ENCODE measurements around the gene PPP1R14C.

PPP1R14C gene

GRCh38 chr6:150250826-150251225, 108.0 kb downstream of the PPP1R14C start:
- no peak overlapping the region for H3K27ac ChIP-seq (ENCODE audit: low read length)
- H3K9me3 ChIP-seq (ENCODE audit: control insufficient read depth in 2 of 2, low read length in 2 of 2), result peaks cover 3 to 4% of the 10 kb centered on the region in 2 donors
- no peak overlapping the region for H3K4me3 ChIP-seq (ENCODE audit: low read length in 2 of 2)
- H3K9ac ChIP-seq (ENCODE audit: low read length in 2 of 2), result no peak overlapping the region
- H3K4me1 ChIP-seq (ENCODE audit: control insufficient read depth, insufficient read depth, low read length), result no peaks in the 10 kb centered on the region
- peaks cover 0 to 2% of the 10 kb centered on the region in 2 donors for H3K27me3 ChIP-seq (ENCODE audit: control insufficient read depth in 1 of 2, insufficient read depth in 2 of 2, low read length in 2 of 2)
- H3K36me3 ChIP-seq (ENCODE audit: control insufficient read depth in 2 of 2, insufficient read depth in 2 of 2, low read length in 2 of 2), result no peaks in the 10 kb centered on the region

- Histone ChIP-seq H3K36me3 (ENCODE audit: control insufficient read depth in 2 of 2, insufficient read depth in 2 of 2, low read length in 2 of 2) (no peaks in the 10 kb centered on the region), H3K27ac (ENCODE audit: low read length) (no peak overlapping the region), H3K4me1 (ENCODE audit: control insufficient read depth, insufficient read depth, low read length) (no peaks in the 10 kb centered on the region)
Measured at GRCh38 chr6:150251566-150252186, 108.8 kb downstream of the PPP1R14C start.

DNA sequence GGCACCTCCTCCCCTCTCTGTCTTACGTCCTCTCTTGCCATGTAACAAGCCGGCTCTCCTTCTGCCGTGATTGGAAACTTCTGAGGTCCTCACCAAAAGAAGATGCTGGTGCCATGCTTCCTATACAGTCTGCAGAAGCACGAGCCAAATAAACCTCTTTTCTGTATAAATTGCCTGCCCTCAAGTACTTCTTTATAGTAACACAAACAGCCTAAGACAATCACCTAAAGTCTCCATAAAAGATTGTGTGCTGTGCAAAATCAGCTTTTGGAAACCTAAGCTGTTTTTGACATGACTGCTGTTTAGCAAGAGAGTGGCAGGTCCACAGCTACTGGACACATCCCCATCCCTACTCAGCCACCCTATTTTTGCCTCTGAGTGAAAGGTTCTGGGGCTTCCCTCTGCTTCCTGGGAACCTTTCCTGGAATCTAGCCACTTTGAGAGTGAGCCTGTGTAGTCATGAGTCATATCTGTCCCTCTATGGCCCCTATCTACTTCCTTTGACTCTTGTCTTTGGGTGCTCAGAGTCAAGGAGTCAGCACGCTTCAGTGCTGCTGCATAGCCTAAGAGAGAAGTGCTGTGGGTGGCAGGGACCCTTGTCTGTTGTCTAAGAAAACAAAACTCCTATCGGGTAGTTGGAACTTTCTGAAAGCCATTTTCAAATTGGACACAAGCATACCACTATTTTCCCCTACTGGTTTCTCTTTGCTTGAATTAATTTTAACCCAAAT, 110.0 kb downstream of the PPP1R14C start:
- Histone ChIP-seq H3K4me1 (ENCODE audit: control insufficient read depth, insufficient read depth, low read length) (no peaks in the 10 kb centered on the region), H3K27ac (ENCODE audit: low read length) (no peak overlapping the region), H3K36me3 (ENCODE audit: control insufficient read depth in 2 of 2, insufficient read depth in 2 of 2, low read length in 2 of 2) (no peaks in the 10 kb centered on the region), H3K9me3 (ENCODE audit: control insufficient read depth in 2 of 2, low read length in 2 of 2) (peaks cover 0 to 2% of the 10 kb centered on the region in 2 donors), H3K4me3 (ENCODE audit: low read length in 2 of 2) (no peak overlapping the region), H3K27me3 (ENCODE audit: control insufficient read depth in 1 of 2, insufficient read depth in 2 of 2, low read length in 2 of 2) (peaks cover 0 to 7% of the 10 kb centered on the region in 2 donors), H3K9ac (ENCODE audit: low read length in 2 of 2) (no peak overlapping the region)

More at GRCh38 chr6:150251566-150252186, 108.8 kb downstream of the PPP1R14C start:
- Histone ChIP-seq H3K27me3 (ENCODE audit: control insufficient read depth in 1 of 2, insufficient read depth in 2 of 2, low read length in 2 of 2) (peaks cover 0 to 5% of the 10 kb centered on the region in 2 donors), H3K9ac (ENCODE audit: low read length in 2 of 2) (no peak overlapping the region), H3K4me3 (ENCODE audit: low read length in 2 of 2) (no peak overlapping the region), H3K9me3 (ENCODE audit: control insufficient read depth in 2 of 2, low read length in 2 of 2) (peaks cover 3 to 4% of the 10 kb centered on the region in 2 donors)

- no peaks in the 10 kb centered on the region for H3K36me3 ChIP-seq (ENCODE audit: control insufficient read depth in 2 of 2, insufficient read depth in 2 of 2, low read length in 2 of 2)
- H3K9me3 ChIP-seq (ENCODE audit: control insufficient read depth in 2 of 2, low read length in 2 of 2), result no peaks in the 10 kb centered on the region
- no peak overlapping the region for H3K4me3 ChIP-seq (ENCODE audit: low read length in 2 of 2)
- H3K27me3 ChIP-seq (ENCODE audit: control insufficient read depth in 1 of 2, insufficient read depth in 2 of 2, low read length in 2 of 2), result peaks cover 0 to 7% of the 10 kb centered on the region in 2 donors
- H3K9ac ChIP-seq (ENCODE audit: low read length in 2 of 2), result no peak overlapping the region
- no peaks in the 10 kb centered on the region for H3K4me1 ChIP-seq (ENCODE audit: control insufficient read depth, insufficient read depth, low read length)
- H3K27ac ChIP-seq (ENCODE audit: low read length), result no peak overlapping the region
Measured at GRCh38 chr6:150253489-150253888, 110.6 kb downstream of the PPP1R14C start.

DNA sequence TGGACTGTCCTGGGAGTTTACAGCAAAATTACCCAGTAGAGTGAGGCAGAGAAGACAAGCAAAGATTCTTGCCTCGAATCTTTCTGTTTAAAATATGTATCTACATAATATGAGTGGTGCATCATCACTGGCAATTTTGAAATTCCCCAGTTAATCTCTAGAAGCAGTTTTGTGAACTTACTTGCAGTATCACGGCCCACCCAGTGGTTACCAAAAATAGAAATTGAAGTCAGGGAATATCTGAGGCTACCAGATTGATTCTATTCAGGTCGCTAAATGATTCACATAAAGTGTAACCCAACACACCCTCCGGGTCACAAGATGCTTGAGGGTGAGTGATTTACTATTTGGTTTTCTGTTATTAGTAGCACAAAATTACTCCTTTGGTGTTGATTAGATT, 111.9 kb downstream of the PPP1R14C start:
- H3K27ac ChIP-seq (ENCODE audit: low read length), result no peak overlapping the region
- H3K4me3 ChIP-seq (ENCODE audit: low read length in 2 of 2), result no peak overlapping the region
- H3K27me3 ChIP-seq (ENCODE audit: control insufficient read depth in 1 of 2, insufficient read depth in 2 of 2, low read length in 2 of 2), result peaks cover 0 to 7% of the 10 kb centered on the region in 2 donors
- H3K9ac ChIP-seq (ENCODE audit: low read length in 2 of 2), result no peak overlapping the region
- H3K36me3 ChIP-seq (ENCODE audit: control insufficient read depth in 2 of 2, insufficient read depth in 2 of 2, low read length in 2 of 2), result no peaks in the 10 kb centered on the region
- no peaks in the 10 kb centered on the region for H3K9me3 ChIP-seq (ENCODE audit: control insufficient read depth in 2 of 2, low read length in 2 of 2)
- no peaks in the 10 kb centered on the region for H3K4me1 ChIP-seq (ENCODE audit: control insufficient read depth, insufficient read depth, low read length)

- Histone ChIP-seq H3K27me3 (ENCODE audit: control insufficient read depth in 1 of 2, insufficient read depth in 2 of 2, low read length in 2 of 2) (peaks cover 0 to 7% of the 10 kb centered on the region in 2 donors), H3K9me3 (ENCODE audit: control insufficient read depth in 2 of 2, low read length in 2 of 2) (no peaks in the 10 kb centered on the region), H3K4me1 (ENCODE audit: control insufficient read depth, insufficient read depth, low read length) (no peaks in the 10 kb centered on the region), H3K4me3 (ENCODE audit: low read length in 2 of 2) (no peak overlapping the region), H3K36me3 (ENCODE audit: control insufficient read depth in 2 of 2, insufficient read depth in 2 of 2, low read length in 2 of 2) (no peaks in the 10 kb centered on the region), H3K9ac (ENCODE audit: low read length in 2 of 2) (no peak overlapping the region), H3K27ac (ENCODE audit: low read length) (no peak overlapping the region)
Measured at GRCh38 chr6:150255840-150256239, 113.0 kb downstream of the PPP1R14C start.

GRCh38 chr6:150256618-150257272, 113.9 kb downstream of the PPP1R14C start:
- Histone ChIP-seq H3K4me1 (ENCODE audit: control insufficient read depth, insufficient read depth, low read length) (no peaks in the 10 kb centered on the region), H3K9me3 (ENCODE audit: control insufficient read depth in 2 of 2, low read length in 2 of 2) (no peaks in the 10 kb centered on the region), H3K4me3 (ENCODE audit: low read length in 2 of 2) (no peak overlapping the region), H3K36me3 (ENCODE audit: control insufficient read depth in 2 of 2, insufficient read depth in 2 of 2, low read length in 2 of 2) (no peaks in the 10 kb centered on the region), H3K27ac (ENCODE audit: low read length) (no peak overlapping the region), H3K27me3 (ENCODE audit: control insufficient read depth in 1 of 2, insufficient read depth in 2 of 2, low read length in 2 of 2) (peaks cover 0 to 7% of the 10 kb centered on the region in 2 donors), H3K9ac (ENCODE audit: low read length in 2 of 2) (no peak overlapping the region)

DNA sequence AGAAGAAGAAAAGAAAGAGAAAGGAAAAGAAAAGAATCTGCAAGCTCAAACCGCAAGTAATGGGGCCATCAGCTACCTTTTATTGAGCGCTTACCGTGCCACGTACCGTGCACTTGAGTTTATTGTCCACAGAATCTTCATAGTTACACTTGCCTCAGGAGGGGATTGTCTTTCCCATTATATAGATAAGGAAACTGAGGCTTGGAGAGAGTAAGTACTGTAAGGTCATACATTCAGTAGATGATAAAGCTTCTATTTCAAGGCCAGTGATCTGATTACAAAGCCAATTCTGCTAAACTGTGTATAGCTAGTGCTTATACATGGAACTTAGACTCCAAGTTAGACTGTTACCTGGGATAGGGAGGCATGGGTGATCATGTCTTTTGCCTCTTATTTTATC, 115.5 kb downstream of the PPP1R14C start:
- Histone ChIP-seq H3K36me3 (ENCODE audit: control insufficient read depth in 2 of 2, insufficient read depth in 2 of 2, low read length in 2 of 2) (no peaks in the 10 kb centered on the region), H3K4me1 (ENCODE audit: control insufficient read depth, insufficient read depth, low read length) (no peaks in the 10 kb centered on the region), H3K27me3 (ENCODE audit: control insufficient read depth in 1 of 2, insufficient read depth in 2 of 2, low read length in 2 of 2) (peaks cover 0 to 7% of the 10 kb centered on the region in 2 donors), H3K4me3 (ENCODE audit: low read length in 2 of 2) (no peak overlapping the region), H3K27ac (ENCODE audit: low read length) (no peak overlapping the region), H3K9me3 (ENCODE audit: control insufficient read depth in 2 of 2, low read length in 2 of 2) (no peaks in the 10 kb centered on the region), H3K9ac (ENCODE audit: low read length in 2 of 2) (no peak overlapping the region)

- no peaks in the 10 kb centered on the region for H3K4me1 ChIP-seq (ENCODE audit: control insufficient read depth, insufficient read depth, low read length)
- no peak overlapping the region for H3K9ac ChIP-seq (ENCODE audit: low read length in 2 of 2)
- no peak overlapping the region for H3K4me3 ChIP-seq (ENCODE audit: low read length in 2 of 2)
- H3K27me3 ChIP-seq (ENCODE audit: control insufficient read depth in 1 of 2, insufficient read depth in 2 of 2, low read length in 2 of 2), result peaks cover 0 to 4% of the 10 kb centered on the region in 2 donors
- no peaks in the 10 kb centered on the region for H3K9me3 ChIP-seq (ENCODE audit: control insufficient read depth in 2 of 2, low read length in 2 of 2)
- H3K36me3 ChIP-seq (ENCODE audit: control insufficient read depth in 2 of 2, insufficient read depth in 2 of 2, low read length in 2 of 2), result no peaks in the 10 kb centered on the region
- no peak overlapping the region for H3K27ac ChIP-seq (ENCODE audit: low read length)
Measured at GRCh38 chr6:150260931-150261330, 118.1 kb downstream of the PPP1R14C start.

GRCh38 chr6:150261997-150262697, 119.3 kb downstream of the PPP1R14C start:
- no peak overlapping the region for H3K9ac ChIP-seq (ENCODE audit: low read length in 2 of 2)
- H3K4me1 ChIP-seq (ENCODE audit: control insufficient read depth, insufficient read depth, low read length), result no peaks in the 10 kb centered on the region
- no peak overlapping the region for H3K27ac ChIP-seq (ENCODE audit: low read length)
- peaks cover 0 to 2% of the 10 kb centered on the region in 2 donors for H3K27me3 ChIP-seq (ENCODE audit: control insufficient read depth in 1 of 2, insufficient read depth in 2 of 2, low read length in 2 of 2)
- no peaks in the 10 kb centered on the region for H3K36me3 ChIP-seq (ENCODE audit: control insufficient read depth in 2 of 2, insufficient read depth in 2 of 2, low read length in 2 of 2)
- no peaks in the 10 kb centered on the region for H3K9me3 ChIP-seq (ENCODE audit: control insufficient read depth in 2 of 2, low read length in 2 of 2)
- H3K4me3 ChIP-seq (ENCODE audit: low read length in 2 of 2), result no peak overlapping the region

Measured in stomach smooth muscle (tissue), 2 donors.